ENCODE data around the gene ST8SIA2.

GRCh38 chr15:92411256-92411655, 17.6 kb downstream of the ST8SIA2 start:
- no peak for TF ChIP-seq CTCF (IDR thresholded peaks at IDR 0.05)
- no peak for TF ChIP-seq POLR2A (IDR thresholded peaks at IDR 0.05)

All from Peyer's patch (tissue), 4 donors.